ENCODE data around the gene VCL.
"Not testable (repeated sequence)": the region's sequence is repeated elsewhere in the genome, so short reads cannot be mapped to it uniquely, and the experiment has no call there.

VCL gene

DNA sequence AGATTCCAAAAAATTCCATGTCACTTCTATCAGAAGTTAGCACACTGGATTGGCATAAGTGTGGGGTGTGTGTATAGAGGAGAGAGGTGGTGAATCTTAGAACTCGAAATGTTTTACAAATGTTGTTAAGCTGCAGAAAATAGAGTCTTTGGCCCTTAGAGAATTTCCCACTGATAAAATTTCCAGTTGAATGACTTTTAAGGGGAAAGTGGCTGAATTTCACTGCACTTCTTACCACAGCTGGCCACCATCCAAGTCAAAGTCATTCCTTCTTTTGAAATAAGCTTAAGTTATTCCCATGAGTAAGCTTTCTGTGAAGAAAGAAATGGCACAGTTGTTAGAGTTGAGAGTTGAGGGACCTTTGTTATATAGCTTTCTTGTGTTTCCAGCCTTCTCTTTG, 13.9 kb downstream of the VCL start:
- TF ChIP-seq, protein P1, sequence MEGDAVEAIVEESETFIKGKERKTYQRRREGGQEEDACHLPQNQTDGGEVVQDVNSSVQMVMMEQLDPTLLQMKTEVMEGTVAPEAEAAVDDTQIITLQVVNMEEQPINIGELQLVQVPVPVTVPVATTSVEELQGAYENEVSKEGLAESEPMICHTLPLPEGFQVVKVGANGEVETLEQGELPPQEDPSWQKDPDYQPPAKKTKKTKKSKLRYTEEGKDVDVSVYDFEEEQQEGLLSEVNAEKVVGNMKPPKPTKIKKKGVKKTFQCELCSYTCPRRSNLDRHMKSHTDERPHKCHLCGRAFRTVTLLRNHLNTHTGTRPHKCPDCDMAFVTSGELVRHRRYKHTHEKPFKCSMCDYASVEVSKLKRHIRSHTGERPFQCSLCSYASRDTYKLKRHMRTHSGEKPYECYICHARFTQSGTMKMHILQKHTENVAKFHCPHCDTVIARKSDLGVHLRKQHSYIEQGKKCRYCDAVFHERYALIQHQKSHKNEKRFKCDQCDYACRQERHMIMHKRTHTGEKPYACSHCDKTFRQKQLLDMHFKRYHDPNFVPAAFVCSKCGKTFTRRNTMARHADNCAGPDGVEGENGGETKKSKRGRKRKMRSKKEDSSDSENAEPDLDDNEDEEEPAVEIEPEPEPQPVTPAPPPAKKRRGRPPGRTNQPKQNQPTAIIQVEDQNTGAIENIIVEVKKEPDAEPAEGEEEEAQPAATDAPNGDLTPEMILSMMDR (IDR thresholded peaks at IDR 0.05; ENCODE audit: low read depth, low read length): no peak
- no peak for DNase-seq
- no peaks in the 10 kb centered on the region for H3K9me3 ChIP-seq
- no peaks in the 10 kb centered on the region for H3K27me3 ChIP-seq
- no peak overlapping the region for H3K4me3 ChIP-seq (ENCODE audit: low read depth, low read length)
- no peaks in the 10 kb centered on the region for H3K36me3 ChIP-seq
- 0 out of 2 replicates have a peak, but pooled peaks cover 10% of the 10 kb centered on the region for H3K4me1 ChIP-seq

DNA sequence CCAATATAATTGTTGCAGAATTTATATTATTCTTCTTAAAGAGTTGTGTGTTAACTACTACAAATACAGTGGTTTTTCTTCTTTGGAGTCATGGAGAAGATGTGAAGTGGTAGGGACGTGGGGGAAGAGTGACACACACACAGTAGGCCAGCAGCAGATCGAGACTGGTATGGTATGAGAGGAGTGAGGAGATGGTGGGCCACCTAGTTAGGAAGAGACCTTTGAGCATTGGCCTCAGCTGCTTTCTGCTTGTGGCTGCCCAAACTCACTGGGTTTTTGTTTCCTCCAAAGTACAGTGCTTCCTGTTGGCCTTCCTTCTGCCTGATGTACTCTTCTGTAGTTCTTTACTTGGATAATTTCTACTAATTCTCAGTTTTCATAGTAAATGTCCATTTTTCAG, 14.6 kb downstream of the VCL start:
- TF ChIP-seq, protein P1 (IDR thresholded peaks at IDR 0.05; ENCODE audit: low read depth, low read length): no peak
- no peaks in the 10 kb centered on the region for H3K36me3 ChIP-seq
- DNase-seq: no peak
- 0 out of 2 replicates have a peak, but pooled peaks cover 10% of the 10 kb centered on the region for H3K4me1 ChIP-seq
- H3K4me3 ChIP-seq (ENCODE audit: low read depth, low read length): no peak overlapping the region
- no peaks in the 10 kb centered on the region for H3K27me3 ChIP-seq
- no peaks in the 10 kb centered on the region for H3K9me3 ChIP-seq

DNA sequence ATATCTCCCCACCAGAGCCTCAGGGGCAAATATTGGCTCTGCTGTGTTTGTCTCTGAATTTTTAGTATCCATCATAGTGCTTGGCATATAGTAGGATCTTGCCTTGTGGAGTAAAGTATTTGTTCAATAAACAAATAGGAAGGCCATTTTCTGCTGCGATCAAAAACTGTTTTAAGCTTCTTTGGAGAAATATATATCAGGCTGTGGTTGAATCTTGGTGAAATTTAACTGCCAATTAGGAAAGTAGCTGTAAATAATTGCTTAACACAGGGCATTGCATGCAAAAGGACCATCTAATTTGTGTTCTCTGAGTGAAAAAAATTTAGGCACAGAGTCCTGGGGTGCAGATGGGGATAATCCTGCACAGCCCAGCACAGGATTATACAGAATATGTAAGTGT, 15.1 kb downstream of the VCL start:
- Histone ChIP-seq H3K27me3 (no peaks in the 10 kb centered on the region), H3K36me3 (no peaks in the 10 kb centered on the region), H3K4me1 (0 out of 2 replicates have a peak, but pooled peaks cover 8% of the 10 kb centered on the region), H3K9me3 (no peaks in the 10 kb centered on the region), H3K4me3 (ENCODE audit: low read depth, low read length) (no peak overlapping the region)
- TF ChIP-seq, protein P1 (IDR thresholded peaks at IDR 0.05; ENCODE audit: low read depth, low read length): no peak
- DNase-seq: no peak

DNA sequence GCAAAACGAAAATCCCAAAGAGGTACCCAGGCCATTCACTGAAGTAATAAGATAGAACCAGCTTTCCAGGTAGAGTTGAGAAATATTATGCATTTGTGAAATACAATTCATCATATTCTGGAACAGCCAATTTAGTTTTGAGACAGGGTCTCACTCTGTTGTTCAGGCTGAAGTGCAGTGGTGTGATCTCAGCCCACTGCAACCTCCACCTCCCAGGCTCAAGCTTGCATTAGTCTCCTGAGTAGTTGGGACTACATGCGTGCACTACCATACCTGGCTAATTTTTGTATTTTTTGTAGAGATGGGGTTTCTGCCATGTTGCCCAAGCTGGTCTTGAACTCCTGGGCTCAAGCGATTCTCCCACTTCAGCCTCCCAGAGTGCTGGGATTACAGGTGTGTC, 16.7 kb downstream of the VCL start:
- H3K4me1 ChIP-seq; H3K27me3 ChIP-seq; H3K36me3 ChIP-seq; DNase-seq; H3K4me3 ChIP-seq (ENCODE audit: low read depth, low read length); H3K9me3 ChIP-seq: not testable (repeated sequence)

DNA sequence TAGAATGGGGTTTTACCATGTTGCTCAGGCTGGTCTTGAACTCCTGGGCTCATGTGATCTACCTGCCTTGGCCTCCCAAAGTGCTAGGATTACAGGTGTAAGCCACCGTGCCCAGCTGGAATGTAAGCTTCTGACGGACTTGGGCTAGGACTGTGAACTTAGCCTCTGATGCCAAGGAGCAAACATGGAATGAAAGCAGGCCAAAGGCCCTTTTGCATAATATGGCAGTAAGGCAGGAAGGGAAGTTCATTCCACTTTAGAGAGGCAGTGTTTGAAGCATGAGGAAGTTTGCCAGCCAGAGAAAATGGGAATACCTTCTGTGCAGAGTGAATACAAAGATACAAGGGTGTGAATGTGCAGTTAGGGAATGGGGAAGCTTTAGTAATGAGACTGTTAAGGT, 20.3 kb downstream of the VCL start:
- Histone ChIP-seq H3K4me3 (ENCODE audit: low read depth, low read length) (no peak overlapping the region), H3K4me1 (no peaks in the 10 kb centered on the region), H3K36me3 (no peaks in the 10 kb centered on the region), H3K27me3 (no peaks in the 10 kb centered on the region), H3K9me3 (no peaks in the 10 kb centered on the region)
- TF ChIP-seq, protein P1 (IDR thresholded peaks at IDR 0.05; ENCODE audit: low read depth, low read length): no peak
- no peak for DNase-seq

DNA sequence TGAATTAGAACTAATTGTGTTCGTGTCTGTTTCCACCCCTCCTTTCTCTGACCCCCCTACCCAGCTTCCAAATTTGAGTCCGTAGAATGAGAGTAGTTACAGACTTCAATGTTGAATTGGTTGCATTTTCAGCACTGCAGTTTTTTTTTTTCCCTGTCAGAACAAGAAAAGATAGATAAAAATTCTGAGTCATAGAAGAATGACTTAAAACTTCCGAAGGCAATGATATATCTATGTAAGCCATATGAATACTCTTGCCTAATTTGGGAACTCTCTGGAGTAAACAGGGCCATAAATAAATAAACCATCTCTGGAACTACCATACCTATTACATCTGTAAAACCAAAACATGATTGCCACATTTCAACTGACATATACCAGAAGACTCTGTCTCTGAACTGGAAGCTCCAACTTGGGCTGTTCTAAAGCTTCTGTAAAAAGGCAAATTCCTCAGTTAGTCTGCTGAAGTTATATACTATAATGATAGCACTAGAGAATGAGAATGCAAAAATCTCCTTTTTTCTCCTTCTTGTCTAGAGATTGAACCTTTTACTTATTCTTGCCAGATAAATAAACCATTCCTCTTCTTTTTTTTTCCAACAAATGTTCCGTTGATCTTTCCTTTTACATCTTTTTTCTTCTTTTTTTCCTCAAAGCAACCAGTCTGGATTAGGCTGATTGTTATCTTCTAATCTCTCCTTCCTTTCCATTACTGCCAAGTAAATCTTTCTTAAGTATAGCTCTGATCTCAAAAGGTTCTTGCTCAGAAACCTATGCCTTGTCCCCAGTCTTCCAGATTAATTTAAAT, 23.5 kb downstream of the VCL start:
- DNase-seq: no peak
- H3K9me3 ChIP-seq: no peaks in the 10 kb centered on the region
- H3K27me3 ChIP-seq: no peaks in the 10 kb centered on the region
- H3K4me1 ChIP-seq: peaks cover 4% of the 10 kb centered on the region; the same call in 1 of the 2 replicates
- H3K4me3 ChIP-seq (ENCODE audit: low read depth, low read length): no peak overlapping the region
- TF ChIP-seq, protein P1 (IDR thresholded peaks at IDR 0.05; ENCODE audit: low read depth, low read length): no peak
- H3K36me3 ChIP-seq: no peaks in the 10 kb centered on the region

All from BE2C (cell line).